AG04449 (cell line): ENCODE measurements around the gene CCDC146.

ENCODE experiments used
- CTCF ChIA-PET: fragments of 350-600 bp; formaldehyde crosslinking; extraction: SDS; loops from one replicate; lab custom pipeline; 2021; ENCODE audit warnings: antibody characterized with exemption; lab: Yijun Ruan, JAX
- POLR2A ChIA-PET: fragments of 400-600, 350-600 bp; formaldehyde crosslinking; extraction: SDS; loops from one replicate; lab custom pipeline; 2020; ENCODE audit warnings: antibody characterized with exemption, inconsistent platforms; lab: Yijun Ruan, JAX
- DNase-seq: peaks from one replicate; pipeline ENCODE4 v3.0.0-alpha.2; 2010; ENCODE audit warnings: low read depth, low spot score
- H3K4me3 ChIP-seq: 2 replicates; pipeline ENCODE4 v1.5.1; 2011; ENCODE audit warnings: low read depth, mild to moderate bottlenecking, control low read depth, low read length
- CTCF ChIP-seq: IDR thresholded peaks from one replicate; pipeline ENCODE4 v1.5.1; 2011; ENCODE audit warnings: mild to moderate bottlenecking, moderate library complexity, low read length, control low read depth, inconsistent platforms; ENCODE audit not compliant: insufficient read depth; ENCODE audit errors: missing control alignments

The CCDC146 gene

GRCh38 chr7:77238703-77239136, 116.3 kb downstream of the CCDC146 start:
- CTCF ChIA-PET, result interaction anchor here (2.9 kb wide), 1 partner anchor 9 kb away, joined by 36 read pairs; no protein-coding TSS in a partner anchor
- POLR2A ChIA-PET, result interaction anchor here (1.0 to 1.2 kb wide), 2 partner anchors 8 to 13 kb away, joined by 3 to 4 read pairs; no protein-coding TSS in a partner anchor
- no peak overlapping the region for H3K4me3 ChIP-seq
- no peak for TF ChIP-seq CTCF
- no peak for DNase-seq

GRCh38 chr7:77239471-77239870, 117.1 kb downstream of the CCDC146 start:
- no peak overlapping the region for H3K4me3 ChIP-seq
- TF ChIP-seq CTCF, result no peak
- no peak for DNase-seq
- POLR2A ChIA-PET, result no interaction called here
- CTCF ChIA-PET, result interaction anchor here (1.0 to 2.9 kb wide), 2 partner anchors 8 to 11 kb away, joined by 4 to 36 read pairs; no protein-coding TSS in a partner anchor

GRCh38 chr7:77242068-77242467, 119.7 kb downstream of the CCDC146 start:
- TF ChIP-seq CTCF, result no peak
- DNase-seq, result no peak
- CTCF ChIA-PET, result interaction anchor here (1.5 kb wide), 1 partner anchor 91 kb away, joined by 4 read pairs; no protein-coding TSS in a partner anchor
- POLR2A ChIA-PET, result no interaction called here
- H3K4me3 ChIP-seq, result no peak overlapping the region

GRCh38 chr7:77242554-77242953, 120.1 kb downstream of the CCDC146 start:
- POLR2A ChIA-PET, result no interaction called here
- TF ChIP-seq CTCF, result no peak
- CTCF ChIA-PET, result interaction anchor here (1.5 kb wide), 2 partner anchors 11 to 90 kb away, joined by 4 read pairs; no protein-coding TSS in a partner anchor
- no peak overlapping the region for H3K4me3 ChIP-seq
- no peak for DNase-seq

GRCh38 chr7:77244222-77244934, 122.0 kb downstream of the CCDC146 start:
- H3K4me3 ChIP-seq, result no peak overlapping the region
- no peak for TF ChIP-seq CTCF
- DNase-seq, result no peak
- CTCF ChIA-PET, result interaction anchor here (1.1 to 1.5 kb wide), 2 partner anchors 9 to 13 kb away, joined by 4 read pairs; no protein-coding TSS in a partner anchor
- POLR2A ChIA-PET, result no interaction called here

GRCh38 chr7:77245015-77245755, 122.8 kb downstream of the CCDC146 start:
- no peak for DNase-seq
- CTCF ChIA-PET, result interaction anchor here (2.3 to 3.9 kb wide), 2 partner anchors 11 to 88 kb away, joined by 12 to 24 read pairs; no protein-coding TSS in a partner anchor
- POLR2A ChIA-PET, result no interaction called here
- TF ChIP-seq CTCF, result no peak
- H3K4me3 ChIP-seq, result no peak overlapping the region
